Endothelial cell of umbilical vein (primary cell): ENCODE measurements around the gene NR6A1.

Source experiments
- EZH2 ChIP-seq: IDR thresholded peaks from 2 replicates; pipeline ENCODE4 v1.6.1; 2012; ENCODE audit warnings: borderline replicate concordance, low read depth, mild to moderate bottlenecking, moderate library complexity, low read length, inconsistent platforms; ENCODE audit not compliant: severe bottlenecking
- FOS ChIP-seq: IDR thresholded peaks from 2 replicates; pipeline ENCODE4 v1.6.1; 2011; ENCODE audit warnings: mild to moderate bottlenecking, low read length, moderate library complexity, borderline replicate concordance; ENCODE audit not compliant: insufficient read depth
- GATA2 ChIP-seq: IDR thresholded peaks from 2 replicates; pipeline ENCODE4 v1.7.0; 2011; ENCODE audit warnings: low read depth, mild to moderate bottlenecking, moderate library complexity, mixed read lengths, low read length; ENCODE audit not compliant: insufficient read length, insufficient read depth
- JUN ChIP-seq: IDR thresholded peaks from 2 replicates; pipeline ENCODE4 v1.6.1; 2011; ENCODE audit warnings: borderline replicate concordance, low read depth; ENCODE audit not compliant: insufficient read length, insufficient read depth
- MYC ChIP-seq: IDR thresholded peaks from one replicate; pipeline ENCODE4 v1.6.1; 2011; ENCODE audit warnings: mild to moderate bottlenecking, low read depth, low read length
- POLR2A ChIP-seq: IDR thresholded peaks from 2 replicates; pipeline ENCODE4 v1.6.1; 2012; ENCODE audit warnings: low read depth, mild to moderate bottlenecking, control low read depth, low read length
- POLR2AphosphoS5 ChIP-seq: IDR thresholded peaks from 2 replicates; pipeline ENCODE4 v1.6.1; 2012; ENCODE audit warnings: low read depth, mild to moderate bottlenecking, control low read depth, low read length, moderate library complexity; ENCODE audit not compliant: insufficient read depth
- TF ChIP-seq, protein P1 (sequence below), 2 donors: IDR thresholded peaks; 1 replicate in 1 of 2; 2 replicates in 1 of 2; pipeline ENCODE4 v1.5.1; 2011; ENCODE audit warnings: low read length in 2 of 2, mild to moderate bottlenecking in 2 of 2, moderate library complexity in 2 of 2, control low read depth in 1 of 2, inconsistent platforms in 1 of 2, low read depth in 1 of 2; ENCODE audit not compliant: insufficient read depth in 1 of 2; ENCODE audit errors: extremely low read depth in 1 of 2
- TF ChIP-seq, protein P2 (sequence below): IDR thresholded peaks from 2 replicates; pipeline ENCODE4 v1.6.1; 2011; ENCODE audit not compliant: insufficient read depth, insufficient read length

- TF ChIP-seq GATA2 (no peak), POLR2A (no peak), EZH2 (no peak), POLR2AphosphoS5 (no peak), MYC (no peak), JUN (no peak), FOS (no peak)
- TF ChIP-seq, protein P1, sequence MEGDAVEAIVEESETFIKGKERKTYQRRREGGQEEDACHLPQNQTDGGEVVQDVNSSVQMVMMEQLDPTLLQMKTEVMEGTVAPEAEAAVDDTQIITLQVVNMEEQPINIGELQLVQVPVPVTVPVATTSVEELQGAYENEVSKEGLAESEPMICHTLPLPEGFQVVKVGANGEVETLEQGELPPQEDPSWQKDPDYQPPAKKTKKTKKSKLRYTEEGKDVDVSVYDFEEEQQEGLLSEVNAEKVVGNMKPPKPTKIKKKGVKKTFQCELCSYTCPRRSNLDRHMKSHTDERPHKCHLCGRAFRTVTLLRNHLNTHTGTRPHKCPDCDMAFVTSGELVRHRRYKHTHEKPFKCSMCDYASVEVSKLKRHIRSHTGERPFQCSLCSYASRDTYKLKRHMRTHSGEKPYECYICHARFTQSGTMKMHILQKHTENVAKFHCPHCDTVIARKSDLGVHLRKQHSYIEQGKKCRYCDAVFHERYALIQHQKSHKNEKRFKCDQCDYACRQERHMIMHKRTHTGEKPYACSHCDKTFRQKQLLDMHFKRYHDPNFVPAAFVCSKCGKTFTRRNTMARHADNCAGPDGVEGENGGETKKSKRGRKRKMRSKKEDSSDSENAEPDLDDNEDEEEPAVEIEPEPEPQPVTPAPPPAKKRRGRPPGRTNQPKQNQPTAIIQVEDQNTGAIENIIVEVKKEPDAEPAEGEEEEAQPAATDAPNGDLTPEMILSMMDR (IDR thresholded peaks at IDR 0.05; ENCODE audit: extremely low read depth in 1 of 2, insufficient read depth in 1 of 2, low read depth in 1 of 2, low read length in 2 of 2), result no peak
- TF ChIP-seq, protein P2, sequence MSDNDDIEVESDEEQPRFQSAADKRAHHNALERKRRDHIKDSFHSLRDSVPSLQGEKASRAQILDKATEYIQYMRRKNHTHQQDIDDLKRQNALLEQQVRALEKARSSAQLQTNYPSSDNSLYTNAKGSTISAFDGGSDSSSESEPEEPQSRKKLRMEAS, result no peak
Measured at GRCh38 chr9:124801356-124801755, 30.2 kb upstream of the NR6A1 start.
